HG03460 (cell line): ENCODE measurements around the gene SIK2.
"Not testable (repeated sequence)": the region's sequence is repeated elsewhere in the genome, so short reads cannot be mapped to it uniquely, and the experiment has no call there.

Experiments used
- ATAC-seq: cut with Tn5 transposase; IDR thresholded peaks from one replicate; pipeline ENCODE4 v1.9.1; 2021; ENCODE audit not compliant: unreplicated experiment

SIK2 gene

DNA sequence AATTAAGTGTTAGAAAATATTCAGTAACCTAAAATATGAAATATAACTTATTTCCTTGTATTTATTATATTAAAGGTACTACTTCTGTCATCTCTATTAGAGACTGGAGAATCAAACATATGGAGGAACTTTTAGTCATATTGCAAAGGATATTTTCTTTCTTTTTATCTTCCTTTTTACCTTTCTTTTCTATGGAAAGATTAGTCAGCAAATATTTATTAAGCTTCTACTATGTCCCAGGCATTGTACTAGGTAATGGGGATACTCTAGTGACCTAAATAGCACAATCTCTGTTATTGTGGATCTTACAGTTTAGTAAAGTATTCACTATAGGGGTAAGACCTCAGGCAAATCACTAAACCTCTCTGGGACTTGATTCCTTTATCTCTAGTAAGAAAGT lies 18.3 kb downstream of the SIK2 start:
- ATAC-seq = no peak

GRCh38 chr11:111623527-111624030 lies 21.3 kb downstream of the SIK2 start:
- peak; percentile 64 for ATAC-seq

DNA sequence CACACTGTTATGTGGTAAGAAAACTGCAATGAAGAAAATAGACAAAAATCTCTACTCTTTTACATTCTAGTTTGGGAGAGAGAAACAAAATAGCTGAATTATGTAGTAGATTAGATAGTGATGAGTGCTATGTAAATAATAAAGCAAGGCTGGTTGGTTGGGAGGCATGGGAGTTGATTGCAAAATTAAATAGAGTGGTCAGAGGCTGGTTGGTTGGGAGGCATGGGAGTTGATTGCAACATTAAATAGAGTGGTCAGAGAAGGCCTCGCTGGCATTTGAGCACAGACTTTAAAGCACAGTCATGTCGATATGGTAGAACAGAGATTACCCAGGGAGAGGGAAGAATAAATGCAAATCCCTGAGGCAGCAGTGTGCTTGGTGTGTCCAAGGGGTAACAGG lies 22.4 kb downstream of the SIK2 start:
- ATAC-seq = no peak

DNA sequence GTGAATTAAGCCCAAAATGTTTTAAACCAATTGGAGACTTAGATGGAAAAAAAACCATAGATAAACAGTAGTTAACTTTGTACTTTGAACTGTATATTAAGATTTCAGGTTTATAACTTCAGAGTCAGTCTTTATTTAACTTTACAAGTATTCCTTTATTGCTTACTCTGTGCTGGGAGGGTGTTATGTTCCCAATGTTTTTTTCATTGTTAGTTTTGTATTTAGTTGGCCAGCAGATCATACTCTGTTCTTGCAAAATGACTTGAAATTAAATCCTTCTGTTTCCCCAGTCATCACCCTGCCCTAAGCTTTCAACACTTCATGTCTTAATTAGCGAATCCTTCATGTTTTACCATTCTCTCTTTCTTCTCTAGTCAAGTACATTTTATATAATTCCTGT lies 25.3 kb downstream of the SIK2 start:
- ATAC-seq = no peak

GRCh38 chr11:111629499-111629898 lies 27.2 kb downstream of the SIK2 start:
- no peak for ATAC-seq

- ATAC-seq = no peak
These were observed 28.9 kb downstream of the SIK2 start for GRCh38 chr11:111631024-111631665.

DNA sequence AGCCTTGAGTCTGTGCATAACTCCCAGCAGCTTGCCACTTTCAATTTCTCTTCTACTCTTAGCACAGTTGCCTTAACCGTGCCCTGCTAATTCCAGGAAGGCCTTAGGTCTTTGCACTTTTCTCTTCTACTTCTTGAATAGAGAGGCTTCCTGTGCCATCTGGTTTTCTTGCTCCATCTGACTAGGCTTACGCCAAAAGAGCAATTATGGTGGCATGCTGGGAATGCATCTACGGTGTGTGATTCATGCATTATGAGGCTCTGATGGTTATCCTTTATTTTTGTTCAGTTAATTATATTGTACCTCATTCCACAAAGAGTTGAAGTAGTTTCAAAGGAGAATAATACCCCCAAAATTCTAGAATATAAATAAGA lies 29.4 kb downstream of the SIK2 start:
- no peak for ATAC-seq

- ATAC-seq = no peak
These were observed 30.4 kb downstream of the SIK2 start for GRCh38 chr11:111632516-111633220.

DNA sequence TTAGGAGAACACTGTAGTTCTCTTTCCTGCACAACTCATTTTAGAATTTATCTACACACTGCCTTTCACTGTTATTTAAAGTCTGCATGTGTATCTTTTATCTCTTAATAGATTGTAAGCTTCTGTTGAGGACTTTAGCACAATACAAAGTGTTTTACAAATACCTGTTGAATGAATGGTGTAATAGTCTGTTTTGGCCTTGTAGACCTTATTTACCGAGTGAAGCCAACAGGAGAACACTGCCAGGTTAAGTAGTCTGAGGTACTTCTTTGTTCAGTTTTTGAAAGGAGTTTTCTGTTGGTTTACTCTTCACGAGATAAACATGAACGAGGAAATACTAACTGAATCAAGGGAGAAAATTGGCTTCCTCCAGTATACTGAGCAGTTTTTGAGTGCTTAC lies 31.0 kb downstream of the SIK2 start:
- no peak for ATAC-seq

- no peak for ATAC-seq
These were observed 31.6 kb downstream of the SIK2 start for GRCh38 chr11:111633756-111634362.

DNA sequence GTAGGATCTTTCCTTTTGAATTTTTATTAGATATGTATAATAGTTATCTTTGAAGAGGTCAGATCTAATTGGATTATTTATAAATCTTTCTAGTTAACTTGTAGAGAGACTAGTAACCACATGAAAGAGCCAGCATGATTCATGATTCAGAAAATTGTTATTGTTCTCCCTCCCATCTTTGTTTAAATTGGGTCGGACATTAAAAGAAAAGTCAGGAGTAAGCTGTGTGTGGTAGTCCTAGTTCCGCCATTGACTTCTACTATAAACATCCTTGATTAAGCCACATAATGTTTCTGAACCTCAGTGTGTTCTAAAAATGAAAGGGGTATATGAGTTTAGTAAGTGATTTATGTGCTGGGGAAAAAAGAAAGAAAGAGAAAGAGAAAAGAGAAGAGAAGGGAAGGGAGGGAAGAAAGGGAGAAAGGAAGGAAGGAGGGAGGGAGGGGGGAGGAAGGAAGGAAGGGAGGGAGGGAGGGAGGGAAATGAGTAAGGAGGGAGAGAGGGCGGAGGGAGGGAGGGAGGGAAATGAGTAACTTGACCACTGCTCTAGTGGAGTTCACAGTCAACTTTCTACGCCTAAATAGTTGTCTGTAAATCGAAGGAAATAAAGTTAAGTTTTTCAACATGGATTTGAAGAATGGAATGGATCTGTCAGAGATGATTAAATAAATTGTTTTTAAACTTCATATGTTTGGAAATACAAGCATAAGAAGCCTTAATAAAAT lies 32.9 kb downstream of the SIK2 start:
- no peak for ATAC-seq

DNA sequence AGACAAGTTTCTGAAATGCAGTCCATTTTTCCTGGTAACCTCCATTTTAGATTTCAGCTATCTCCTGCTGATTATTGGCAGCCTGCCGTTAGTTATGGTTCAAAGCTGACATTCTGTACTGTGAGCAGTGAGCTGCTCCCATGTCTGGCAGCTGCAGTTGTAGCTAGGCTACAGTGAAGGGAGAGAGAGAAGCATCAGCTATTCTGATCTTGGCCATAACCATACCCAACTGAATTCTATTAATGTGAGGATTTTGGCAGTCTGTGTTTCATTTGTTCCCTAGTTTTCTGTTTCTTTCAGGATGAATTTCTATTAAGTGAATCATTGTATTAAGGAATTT lies 33.4 kb downstream of the SIK2 start:
- no peak for ATAC-seq

GRCh38 chr11:111637885-111638284 lies 35.6 kb downstream of the SIK2 start:
- no peak for ATAC-seq

- ATAC-seq = no peak
These were observed 37.1 kb downstream of the SIK2 start for GRCh38 chr11:111639226-111639925.

DNA sequence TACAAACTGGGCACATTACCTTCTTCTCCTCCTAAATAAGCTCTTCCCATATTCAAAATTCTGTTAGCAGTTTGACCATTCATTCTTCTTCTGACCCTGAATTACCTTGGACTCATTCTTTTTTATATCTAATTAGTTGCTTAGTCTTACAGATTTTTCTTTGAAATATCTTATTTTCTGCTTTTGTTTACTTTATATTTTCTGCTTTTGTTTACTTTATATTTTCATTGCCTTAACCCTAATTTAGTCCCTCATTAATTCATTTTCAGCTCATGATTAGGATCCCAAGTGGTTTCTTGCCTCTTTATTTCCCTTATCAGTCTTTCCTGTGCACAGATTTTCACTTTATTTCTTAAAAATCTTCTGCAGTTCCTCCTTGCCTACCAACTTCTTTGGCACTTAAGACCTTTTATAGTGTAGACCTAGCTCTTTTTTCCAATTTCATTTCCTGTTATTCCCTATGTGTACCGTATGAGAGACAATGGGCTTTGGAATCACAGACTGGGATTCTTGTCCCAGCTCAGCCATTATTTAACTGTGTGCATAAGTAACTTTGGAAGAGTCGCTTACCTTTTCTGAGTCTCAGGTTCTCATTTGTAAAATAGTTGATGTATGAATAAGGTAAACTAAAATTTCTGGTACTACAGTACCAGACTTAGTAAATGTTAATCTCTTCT lies 39.2 kb downstream of the SIK2 start:
- ATAC-seq = no peak

GRCh38 chr11:111642542-111642941 lies 40.3 kb downstream of the SIK2 start:
- no peak for ATAC-seq

GRCh38 chr11:111644922-111645321 lies 42.7 kb downstream of the SIK2 start:
- no peak for ATAC-seq

DNA sequence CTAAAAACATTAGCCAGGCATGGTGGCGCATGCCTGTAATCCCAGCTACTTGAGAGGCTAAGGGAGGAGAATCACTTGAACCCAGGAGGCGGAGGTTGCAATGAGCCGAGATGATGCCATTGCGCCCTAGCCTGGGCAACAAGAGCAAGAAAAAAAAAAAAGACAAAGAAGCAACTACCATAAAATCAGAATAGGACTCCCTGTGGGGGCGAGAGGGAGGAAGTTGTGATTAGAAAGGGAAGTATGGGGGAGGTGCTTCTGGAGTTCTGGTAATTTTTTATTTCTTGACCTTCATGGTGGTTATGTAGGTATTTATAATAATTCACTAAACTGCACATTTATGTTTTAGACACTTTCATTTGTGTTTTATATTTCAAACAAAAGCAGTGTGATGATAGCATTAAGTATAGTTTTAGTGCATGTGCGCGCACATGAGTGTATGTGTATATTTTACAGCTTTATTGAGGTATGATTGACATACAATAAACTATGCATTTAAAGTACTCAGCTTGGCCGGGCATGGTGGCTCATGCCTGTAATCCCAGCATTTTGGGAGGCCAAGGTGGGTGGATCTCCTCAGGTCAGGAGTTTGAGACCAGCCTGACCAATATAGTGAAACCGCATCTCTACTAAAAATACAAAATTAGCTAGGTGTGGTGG lies 43.5 kb downstream of the SIK2 start:
- no peak for ATAC-seq

DNA sequence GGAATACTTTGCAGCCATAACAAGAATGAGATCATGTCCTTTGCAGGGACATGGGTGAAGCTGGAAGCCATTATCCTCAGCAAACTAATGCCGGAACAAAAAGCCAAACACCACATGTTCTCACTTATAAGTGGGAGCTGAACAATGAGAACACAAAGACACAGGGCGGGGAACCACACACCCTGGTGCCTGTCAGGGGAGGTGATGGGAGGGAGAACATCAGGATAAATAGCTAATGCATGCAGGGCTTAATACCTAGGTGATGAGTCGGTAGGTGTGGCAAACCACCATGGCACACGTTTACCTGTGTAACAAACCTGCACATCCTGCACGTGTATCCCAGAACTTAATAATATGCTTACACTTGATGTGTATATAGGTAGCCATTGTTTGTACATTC lies 49.1 kb downstream of the SIK2 start:
- ATAC-seq = not testable (repeated sequence)

GRCh38 chr11:111652184-111652583 lies 49.9 kb downstream of the SIK2 start:
- ATAC-seq = no peak
